CD4-positive, CD25-positive, alpha-beta regulatory T cell (primary cell): ENCODE measurements around the gene PIGBOS1. TPM values are rescaled to one million over a fixed set of nuclear protein-coding genes. Genes with fewer than 3 reads are reported as not detected.
"Not testable (repeated sequence)": the region's sequence is repeated elsewhere in the genome, so short reads cannot be mapped to it uniquely, and the experiment has no call there.

Experiments used
- ATAC-seq, 2 donors: fragments of 150-1000 bp; cut with Tn5 transposase; one replicate each; pipeline ENCODE4 v1.10.0; 2021; ENCODE audit warnings: low read depth in 2 of 2, moderate number of reproducible peaks in 2 of 2, moderate library complexity in 1 of 2
- DNase-seq, 3 donors: peaks; one replicate each; pipeline versions ENCODE4 v3.0.0 to v3.0.0-alpha.2; 2012 to 2022; ENCODE audit warnings: mixed read lengths in 1 of 3
- H3K27ac ChIP-seq: one replicate; pipeline ENCODE4 v1.7.0; 2013; ENCODE audit warnings: mild to moderate bottlenecking, low read length; ENCODE audit not compliant: insufficient read depth, poor library complexity, severe bottlenecking
- H3K27me3 ChIP-seq: one replicate; pipeline ENCODE4 v1.7.0; 2013; ENCODE audit warnings: low read length; ENCODE audit not compliant: control insufficient read depth, insufficient read depth
- H3K36me3 ChIP-seq: one replicate; pipeline ENCODE4 v1.7.0; 2013; ENCODE audit warnings: mild to moderate bottlenecking, low read length, moderate library complexity; ENCODE audit not compliant: control insufficient read depth, insufficient read depth
- H3K4me1 ChIP-seq: 2 replicates; pipeline ENCODE4 v1.7.0; 2013; ENCODE audit warnings: mild to moderate bottlenecking, low read length; ENCODE audit not compliant: insufficient read depth, control insufficient read depth, poor library complexity, severe bottlenecking
- H3K4me3 ChIP-seq: one replicate; pipeline ENCODE4 v1.7.0; 2013; ENCODE audit warnings: low read depth, mild to moderate bottlenecking, low read length, moderate library complexity
- H3K9me3 ChIP-seq, 2 experiments: 1 replicate in 1 of 2; 2 replicates in 1 of 2; pipeline ENCODE4 v1.7.0; 2013; ENCODE audit warnings: low read length in 2 of 2, mild to moderate bottlenecking in 1 of 2, moderate library complexity in 1 of 2; ENCODE audit not compliant: control insufficient read depth in 2 of 2
- H3K27ac Mint-ChIP-seq, 3 donors: one replicate each; pipeline ENCODE4 v1.8.0; 2020 to 2022; ENCODE audit warnings: mild to moderate bottlenecking in 3 of 3, mixed read lengths in 3 of 3, moderate library complexity in 2 of 3
- H3K27me3 Mint-ChIP-seq: one replicate; pipeline ENCODE4 v1.8.0; 2022; ENCODE audit warnings: mild to moderate bottlenecking, mixed read lengths
- H3K36me3 Mint-ChIP-seq: one replicate; pipeline ENCODE4 v1.8.0; 2020; ENCODE audit warnings: mixed read lengths
- H3K4me1 Mint-ChIP-seq, 4 donors: one replicate each; pipeline ENCODE4 v1.8.0; 2020 to 2022; ENCODE audit warnings: mixed read lengths in 4 of 4, mild to moderate bottlenecking in 1 of 4
- H3K4me3 Mint-ChIP-seq, 4 donors: one replicate each; pipeline ENCODE4 v1.8.0; 2020 to 2022; ENCODE audit warnings: mild to moderate bottlenecking in 4 of 4, mixed read lengths in 4 of 4, moderate library complexity in 3 of 4
- H3K9me3 Mint-ChIP-seq, 7 donors: one replicate each; pipeline ENCODE4 v1.8.0; 2020 to 2022; ENCODE audit warnings: mixed read lengths in 7 of 7, mild to moderate bottlenecking in 3 of 7, moderate library complexity in 2 of 7
- polyA plus RNA-seq, 4 donors: library from polyadenylated mRNA; unstranded; fragments of 300-500 nt; fragmentation: Illumina TruSeq; gene quantifications; one replicate each; pipeline ENCODE4 v1.2.3, GENCODE V29; 2021
- total RNA-seq: library from RNA; stranded (reverse); gene quantifications from one replicate; pipeline ENCODE4 v1.2.3, GENCODE V29; 2022

PIGBOS1 gene
- total and polyA plus RNA-seq, 5 donors from 2014 or later = 9.4 to 63.0 (median 52.9) TPM

GRCh38 chr15:55283379-55284147, 35.4 kb downstream of the PIGBOS1 start:
- H3K36me3 Mint-ChIP-seq = peaks cover 8% of the 10 kb centered on the region

GRCh38 chr15:55282284-55282833, 36.6 kb downstream of the PIGBOS1 start:
- no peak for DNase-seq
- peak overlapping the region; percentile 82 to 98 (median 90) for H3K27ac Mint-ChIP-seq
- Histone ChIP-seq H3K36me3 (peaks cover 4% of the 10 kb centered on the region), H3K4me3 (peak overlapping the region; percentile 33), H3K9me3 (no peaks in the 10 kb centered on the region), H3K27me3 (no peaks in the 10 kb centered on the region), H3K27ac (peak overlapping the region; percentile 63), H3K4me1 (peaks cover 74% of the 10 kb centered on the region)
- H3K27me3 Mint-ChIP-seq = no peaks in the 10 kb centered on the region
- peak overlapping the region in 3 of 4 donors; percentile 4 to 54 (median 17) for H3K4me3 Mint-ChIP-seq
- no peak for ATAC-seq
- H3K36me3 Mint-ChIP-seq = peaks cover 8% of the 10 kb centered on the region
- no peaks in the 10 kb centered on the region for H3K9me3 Mint-ChIP-seq
- H3K4me1 Mint-ChIP-seq = peaks cover 39 to 96% (median 81%) of the 10 kb centered on the region in 4 donors

More at GRCh38 chr15:55283379-55284147, 35.4 kb downstream of the PIGBOS1 start:
- Histone ChIP-seq H3K36me3 (peaks cover 4% of the 10 kb centered on the region), H3K27ac (peak overlapping the region; percentile 63), H3K4me3 (peak overlapping the region; percentile 21), H3K4me1 (peaks cover 67% of the 10 kb centered on the region), H3K9me3 (no peaks in the 10 kb centered on the region), H3K27me3 (no peaks in the 10 kb centered on the region)
- H3K4me3 Mint-ChIP-seq = peak overlapping the region; percentile 27 to 57 (median 48)
- H3K27ac Mint-ChIP-seq = peak overlapping the region; percentile 83 to 95 (median 90)
- no peak for DNase-seq
- H3K27me3 Mint-ChIP-seq = no peaks in the 10 kb centered on the region
- no peaks in the 10 kb centered on the region for H3K9me3 Mint-ChIP-seq
- ATAC-seq = no peak
- H3K4me1 Mint-ChIP-seq = peaks cover 39 to 97% (median 81%) of the 10 kb centered on the region in 4 donors

DNA sequence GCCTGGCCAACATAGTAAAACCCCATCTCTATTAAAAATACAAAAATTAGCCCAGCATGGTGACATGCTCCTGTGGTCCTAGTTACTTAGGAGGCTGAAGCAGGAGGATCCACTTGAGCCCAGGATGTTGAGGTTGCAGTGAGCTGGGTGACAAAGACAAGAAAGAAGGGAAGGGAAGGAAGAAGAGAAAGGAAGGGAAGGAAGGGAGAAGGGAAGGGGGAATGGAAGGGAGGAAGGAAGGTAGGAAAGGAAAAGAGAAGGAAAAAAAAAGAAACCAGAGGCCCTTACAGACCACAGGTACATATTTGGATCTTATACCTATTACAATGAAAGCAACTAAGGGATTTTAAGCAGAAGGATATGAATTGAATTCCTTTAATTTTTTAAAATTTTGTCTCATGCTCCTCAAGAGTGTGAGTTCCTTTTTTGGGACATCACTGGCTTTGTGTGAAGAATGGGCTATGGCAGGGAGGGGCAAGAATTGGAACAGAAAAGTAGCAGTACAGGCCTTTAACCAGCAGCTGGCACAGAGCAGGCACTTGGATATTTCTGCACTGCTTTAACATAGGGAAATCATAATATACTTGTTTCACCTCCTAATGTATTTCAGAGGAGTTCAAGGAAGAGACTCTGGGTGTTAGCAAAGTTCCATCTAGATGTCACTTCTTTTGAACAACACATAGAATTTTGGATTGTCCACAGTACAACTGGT, 37.2 kb downstream of the PIGBOS1 start:
- Histone ChIP-seq H3K9me3 (no peaks in the 10 kb centered on the region), H3K4me1 (peaks cover 81% of the 10 kb centered on the region), H3K27ac (peak overlapping the region; percentile 63), H3K36me3 (peaks cover 4% of the 10 kb centered on the region), H3K27me3 (no peaks in the 10 kb centered on the region), H3K4me3 (peak overlapping the region; percentile 33)
- Mint-ChIP-seq H3K27ac (peak overlapping the region; percentile 82 to 98 (median 90)), H3K27me3 (no peaks in the 10 kb centered on the region), H3K9me3 (no peaks in the 10 kb centered on the region), H3K4me1 (peaks cover 45 to 97% (median 82%) of the 10 kb centered on the region in 4 donors), H3K4me3 (peak overlapping the region in 2 of 4 donors; percentile 4 to 27), H3K36me3 (peaks cover 8% of the 10 kb centered on the region)
- ATAC-seq (no peak), DNase-seq (no peak)

- Mint-ChIP-seq H3K4me3 (peak overlapping the region in 1 of 4 donors; percentile 5), H3K4me1 (peaks cover 50 to 96% (median 81%) of the 10 kb centered on the region in 4 donors), H3K27ac (peak overlapping the region; percentile 64 to 95 (median 90))
- DNase-seq = peak in 1 of 3 donors; percentile 14
- H3K27me3 Mint-ChIP-seq, H3K36me3 ChIP-seq, H3K36me3 Mint-ChIP-seq, H3K4me3 ChIP-seq, H3K9me3 Mint-ChIP-seq, H3K9me3 ChIP-seq, ATAC-seq, H3K27me3 ChIP-seq: not testable (repeated sequence)
- Histone ChIP-seq H3K4me1 (peaks cover 88% of the 10 kb centered on the region), H3K27ac (peak overlapping the region; percentile 63)
Observed at GRCh38 chr15:55280589-55280988, 38.3 kb downstream of the PIGBOS1 start.

- ATAC-seq (peak; percentile 68 to 78), DNase-seq (peak; percentile 41 to 67 (median 49))
- H3K36me3 ChIP-seq = no peaks in the 10 kb centered on the region
- Mint-ChIP-seq H3K36me3 (peaks cover 3% of the 10 kb centered on the region), H3K27ac (peak overlapping the region; percentile 90 to 95 (median 95)), H3K4me3 (peak overlapping the region; percentile 47 to 79 (median 64)), H3K4me1 (peaks cover 51 to 95% (median 80%) of the 10 kb centered on the region in 4 donors), H3K27me3 (no peaks in the 10 kb centered on the region), H3K9me3 (no peaks in the 10 kb centered on the region)
- H3K4me1 ChIP-seq = peaks cover 88% of the 10 kb centered on the region
- H3K9me3 ChIP-seq = no peaks in the 10 kb centered on the region
- no peaks in the 10 kb centered on the region for H3K27me3 ChIP-seq
- peak overlapping the region; percentile 82 for H3K27ac ChIP-seq
- H3K4me3 ChIP-seq = peak overlapping the region; percentile 59
Observed at GRCh38 chr15:55279746-55280351, 39.1 kb downstream of the PIGBOS1 start.

GRCh38 chr15:55279100-55279745, 39.7 kb downstream of the PIGBOS1 start:
- Histone ChIP-seq H3K27ac (peak overlapping the region; percentile 82), H3K4me1 (peaks cover 83% of the 10 kb centered on the region), H3K4me3 (peak overlapping the region; percentile 59), H3K27me3 (no peaks in the 10 kb centered on the region), H3K9me3 (no peaks in the 10 kb centered on the region), H3K36me3 (no peaks in the 10 kb centered on the region)
- Mint-ChIP-seq H3K27me3 (no peaks in the 10 kb centered on the region), H3K9me3 (no peaks in the 10 kb centered on the region), H3K4me3 (peak overlapping the region; percentile 55 to 79 (median 76)), H3K36me3 (peaks cover 3% of the 10 kb centered on the region), H3K4me1 (peaks cover 45 to 91% (median 74%) of the 10 kb centered on the region in 4 donors), H3K27ac (peak overlapping the region; percentile 90 to 95 (median 95))
- no peak for DNase-seq
- no peak for ATAC-seq

GRCh38 chr15:55277715-55278114, 41.2 kb downstream of the PIGBOS1 start:
- no peak for DNase-seq
- peak overlapping the region; percentile 66 to 87 (median 82) for H3K4me3 Mint-ChIP-seq
- ATAC-seq = no peak
- no peaks in the 10 kb centered on the region for H3K27me3 Mint-ChIP-seq
- peak overlapping the region; percentile 82 for H3K27ac ChIP-seq
- H3K4me1 ChIP-seq = peaks cover 68% of the 10 kb centered on the region
- no peaks in the 10 kb centered on the region for H3K9me3 ChIP-seq
- peaks cover 10% of the 10 kb centered on the region for H3K36me3 Mint-ChIP-seq
- H3K4me1 Mint-ChIP-seq = peaks cover 48 to 87% (median 73%) of the 10 kb centered on the region in 4 donors
- no peaks in the 10 kb centered on the region for H3K36me3 ChIP-seq
- H3K9me3 Mint-ChIP-seq = no peaks in the 10 kb centered on the region
- H3K27ac Mint-ChIP-seq = peak overlapping the region; percentile 90 to 99 (median 95)
- H3K4me3 ChIP-seq = peak overlapping the region; percentile 74
- H3K27me3 ChIP-seq = no peaks in the 10 kb centered on the region
